ENCODE results near the gene RACK1. TPM values are rescaled to one million over a fixed set of nuclear protein-coding genes. Genes with fewer than 3 reads are reported as not detected.
A peak's percentile ranks its signal among the peaks of the same experiment; 100 is the strongest.

The RACK1 gene
- total RNA-seq, 1 donor from 2014 or later = 7,283 TPM

DNA sequence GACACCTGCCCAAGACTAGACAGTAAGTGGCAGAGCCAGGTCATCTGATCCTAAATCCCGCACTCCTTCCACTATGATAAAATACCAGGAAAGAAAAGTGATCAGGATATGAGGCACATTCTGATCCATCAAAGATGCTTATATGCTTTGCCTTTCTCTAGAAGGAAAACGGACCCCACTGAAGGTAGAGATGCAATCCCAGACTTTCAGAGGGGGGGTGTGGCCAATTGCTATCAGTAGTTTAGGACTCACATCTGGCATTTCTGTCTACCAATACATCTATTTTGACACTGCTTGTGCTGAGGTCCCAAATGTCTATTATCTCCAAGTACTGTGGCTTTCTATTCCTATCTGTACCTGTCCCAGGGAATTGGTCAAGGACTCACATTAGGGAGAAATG lies 15.6 kb upstream of the RACK1 start:
- Histone ChIP-seq H3K36me3 (ENCODE audit: control insufficient read depth, insufficient read depth, low read length) (peaks cover 4% of the 10 kb centered on the region), H3K4me3 (ENCODE audit: low read depth, low read length) (peak overlapping the region; percentile 74), H3K27me3 (ENCODE audit: control insufficient read depth, insufficient read depth, low read length) (no peaks in the 10 kb centered on the region)
- TF ChIP-seq, protein P1, sequence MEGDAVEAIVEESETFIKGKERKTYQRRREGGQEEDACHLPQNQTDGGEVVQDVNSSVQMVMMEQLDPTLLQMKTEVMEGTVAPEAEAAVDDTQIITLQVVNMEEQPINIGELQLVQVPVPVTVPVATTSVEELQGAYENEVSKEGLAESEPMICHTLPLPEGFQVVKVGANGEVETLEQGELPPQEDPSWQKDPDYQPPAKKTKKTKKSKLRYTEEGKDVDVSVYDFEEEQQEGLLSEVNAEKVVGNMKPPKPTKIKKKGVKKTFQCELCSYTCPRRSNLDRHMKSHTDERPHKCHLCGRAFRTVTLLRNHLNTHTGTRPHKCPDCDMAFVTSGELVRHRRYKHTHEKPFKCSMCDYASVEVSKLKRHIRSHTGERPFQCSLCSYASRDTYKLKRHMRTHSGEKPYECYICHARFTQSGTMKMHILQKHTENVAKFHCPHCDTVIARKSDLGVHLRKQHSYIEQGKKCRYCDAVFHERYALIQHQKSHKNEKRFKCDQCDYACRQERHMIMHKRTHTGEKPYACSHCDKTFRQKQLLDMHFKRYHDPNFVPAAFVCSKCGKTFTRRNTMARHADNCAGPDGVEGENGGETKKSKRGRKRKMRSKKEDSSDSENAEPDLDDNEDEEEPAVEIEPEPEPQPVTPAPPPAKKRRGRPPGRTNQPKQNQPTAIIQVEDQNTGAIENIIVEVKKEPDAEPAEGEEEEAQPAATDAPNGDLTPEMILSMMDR (IDR thresholded peaks at IDR 0.05; ENCODE audit: insufficient read depth, low read length, severe bottlenecking) = no peak
- no peak for DNase-seq (ENCODE audit: low read depth)
- FAIRE-seq = no peak

DNA sequence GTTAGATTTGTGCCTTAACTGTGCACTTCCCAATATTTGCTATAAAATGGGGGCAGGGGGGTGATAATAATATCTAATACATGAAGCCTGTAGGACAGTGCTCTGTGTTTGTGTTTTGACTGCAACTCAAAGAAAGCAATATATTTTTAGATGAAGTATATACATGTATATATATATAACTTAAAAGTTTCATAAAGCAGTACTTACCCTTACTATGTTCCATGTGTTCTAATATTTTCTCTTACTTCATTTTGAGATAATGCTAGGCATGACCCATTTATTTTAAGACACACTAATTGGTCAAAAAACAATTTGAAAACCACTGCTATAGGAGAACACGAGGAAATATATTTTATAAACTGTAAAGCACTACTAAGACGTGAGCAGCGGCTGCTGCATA lies 14.9 kb upstream of the RACK1 start:
- FAIRE-seq = no peak

DNA sequence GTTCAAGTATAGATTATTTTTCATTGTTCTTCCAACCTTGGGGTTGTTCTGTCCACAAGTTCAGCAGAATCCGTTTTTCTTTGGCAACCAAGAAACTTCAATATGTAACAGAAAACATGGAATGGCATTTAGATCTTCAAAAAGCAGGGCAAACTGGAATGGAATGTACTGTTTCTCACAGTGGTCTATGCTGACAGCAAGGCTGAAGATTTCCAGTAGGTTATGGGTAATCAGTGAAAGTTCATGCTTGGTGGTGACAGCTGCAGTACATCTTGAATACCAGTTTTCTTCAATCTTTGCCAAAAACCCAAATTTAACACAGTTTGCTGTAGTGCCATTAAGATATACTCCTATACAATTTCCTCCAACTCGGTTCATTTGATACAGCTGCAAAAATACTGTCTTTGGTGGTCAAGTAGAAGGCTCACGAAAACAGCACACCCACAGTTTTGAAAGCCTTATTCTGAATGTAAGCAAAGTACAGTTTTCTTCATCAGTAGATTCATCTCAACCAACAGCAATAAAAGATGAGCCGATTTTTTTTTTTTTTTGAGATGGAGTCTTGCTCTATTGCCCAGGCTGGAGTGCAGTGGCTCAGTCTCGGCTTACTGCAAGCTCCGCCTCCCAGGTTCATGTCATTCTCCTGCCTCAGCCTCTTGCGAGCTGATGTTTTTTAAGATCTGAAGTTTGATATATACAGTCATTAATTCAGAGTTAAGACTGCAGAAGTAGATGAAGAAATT lies 12.3 kb upstream of the RACK1 start:
- FAIRE-seq (no peak), DNase-seq (ENCODE audit: low read depth) (no peak)
- Histone ChIP-seq H3K27me3 (ENCODE audit: control insufficient read depth, insufficient read depth, low read length) (no peaks in the 10 kb centered on the region), H3K36me3 (ENCODE audit: control insufficient read depth, insufficient read depth, low read length) (peaks cover 5% of the 10 kb centered on the region), H3K4me3 (ENCODE audit: low read depth, low read length) (no peak overlapping the region)
- TF ChIP-seq, protein P1 (IDR thresholded peaks at IDR 0.05; ENCODE audit: insufficient read depth, low read length, severe bottlenecking) = no peak

More for the DNA sequence above, 14.9 kb upstream of the RACK1 start:
- H3K4me3 ChIP-seq (ENCODE audit: low read depth, low read length) = peak overlapping the region; percentile 74
- no peak for DNase-seq (ENCODE audit: low read depth)
- TF ChIP-seq, protein P1 (IDR thresholded peaks at IDR 0.05; ENCODE audit: insufficient read depth, low read length, severe bottlenecking) = no peak
- H3K36me3 ChIP-seq (ENCODE audit: control insufficient read depth, insufficient read depth, low read length) = peaks cover 4% of the 10 kb centered on the region
- H3K27me3 ChIP-seq (ENCODE audit: control insufficient read depth, insufficient read depth, low read length) = no peaks in the 10 kb centered on the region

DNA sequence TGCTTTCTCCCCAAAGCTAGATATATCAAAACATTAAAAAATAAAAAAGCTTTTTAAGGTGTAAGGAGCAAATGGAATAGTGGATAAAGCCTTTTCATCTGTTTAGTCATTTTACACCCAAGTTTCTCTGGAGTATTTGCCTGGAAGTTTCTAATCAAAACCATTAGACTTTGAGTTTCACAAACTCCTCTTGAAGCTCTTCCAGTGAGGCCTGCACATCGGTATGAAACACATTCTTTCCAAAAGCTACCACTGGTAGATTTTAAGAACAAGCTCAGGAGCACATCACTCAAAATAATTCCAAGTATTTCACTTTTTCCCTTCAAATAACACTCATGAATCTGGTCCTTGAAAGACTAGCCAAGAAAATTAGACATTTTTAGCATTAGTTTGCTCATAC lies 11.6 kb upstream of the RACK1 start:
- Histone ChIP-seq H3K36me3 (ENCODE audit: control insufficient read depth, insufficient read depth, low read length) (peaks cover 6% of the 10 kb centered on the region), H3K4me3 (ENCODE audit: low read depth, low read length) (no peak overlapping the region), H3K27me3 (ENCODE audit: control insufficient read depth, insufficient read depth, low read length) (no peaks in the 10 kb centered on the region)
- FAIRE-seq = no peak
- DNase-seq (ENCODE audit: low read depth) = no peak
- TF ChIP-seq, protein P1 (IDR thresholded peaks at IDR 0.05; ENCODE audit: insufficient read depth, low read length, severe bottlenecking) = no peak

DNA sequence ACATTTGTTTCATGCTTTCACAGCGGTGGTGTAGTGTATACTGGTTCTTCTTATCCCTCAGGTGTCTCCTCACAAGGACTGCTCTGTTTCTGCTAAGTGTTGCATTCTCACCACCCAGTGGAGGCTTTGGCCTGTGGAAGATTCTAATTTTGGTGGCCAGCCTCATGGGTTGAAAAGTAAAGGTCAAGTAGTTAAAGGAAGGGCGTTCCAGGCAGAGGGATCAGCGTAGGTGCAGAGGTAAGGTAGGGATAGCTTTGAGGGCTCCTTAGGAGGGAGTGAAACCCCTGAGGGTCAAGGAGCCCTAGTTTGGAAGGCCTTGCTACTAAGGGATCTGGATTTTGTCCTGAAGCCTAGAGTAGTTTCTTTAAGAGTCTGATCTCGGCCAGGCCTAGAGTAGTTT lies 4.6 kb upstream of the RACK1 start:
- TF ChIP-seq, protein P1 (IDR thresholded peaks at IDR 0.05; ENCODE audit: insufficient read depth, low read length, severe bottlenecking) = no peak
- Histone ChIP-seq H3K27me3 (ENCODE audit: control insufficient read depth, insufficient read depth, low read length) (no peaks in the 10 kb centered on the region), H3K36me3 (ENCODE audit: control insufficient read depth, insufficient read depth, low read length) (peaks cover 3% of the 10 kb centered on the region), H3K4me3 (ENCODE audit: low read depth, low read length) (peak overlapping the region; percentile 71)
- FAIRE-seq (no peak), DNase-seq (ENCODE audit: low read depth) (no peak)
